Liver (tissue), 9 donors: ENCODE results near the gene BZW2. TPM values are rescaled to one million over a fixed set of nuclear protein-coding genes. Genes with fewer than 3 reads are reported as not detected.

Experiments
- DNase-seq: peaks from one replicate; pipeline ENCODE4 v3.0.0-alpha.2; 2017; ENCODE audit warnings: low spot score
- H3K27ac ChIP-seq, 2 donors: one replicate each; pipeline ENCODE4 v1.7.0; 2013; ENCODE audit warnings: inconsistent platforms in 2 of 2, low read length in 2 of 2, control low read depth in 1 of 2, low read depth in 1 of 2, mild to moderate bottlenecking in 1 of 2
- H3K27me3 ChIP-seq, 4 donors: one replicate each; pipeline versions ENCODE4 v1.6.1 to v1.7.0; 2013; ENCODE audit warnings: low read length in 3 of 4, inconsistent platforms in 1 of 4, mild to moderate bottlenecking in 1 of 4, moderate library complexity in 1 of 4; ENCODE audit not compliant: control insufficient read depth in 4 of 4, insufficient read depth in 4 of 4
- H3K36me3 ChIP-seq, 4 donors: one replicate each; pipeline versions ENCODE4 v1.6.1 to v1.7.0; 2013; ENCODE audit warnings: low read length in 3 of 4, mild to moderate bottlenecking in 3 of 4, low read depth in 1 of 4, moderate library complexity in 1 of 4; ENCODE audit not compliant: control insufficient read depth in 4 of 4, insufficient read depth in 3 of 4
- H3K4me1 ChIP-seq, 4 donors: one replicate each; pipeline versions ENCODE4 v1.6.1 to v1.7.0; 2013; ENCODE audit warnings: low read length in 3 of 4, mild to moderate bottlenecking in 3 of 4, moderate library complexity in 1 of 4; ENCODE audit not compliant: control insufficient read depth in 4 of 4, insufficient read depth in 4 of 4
- H3K4me3 ChIP-seq, 3 donors: one replicate each; pipeline versions ENCODE4 v1.6.1 to v1.7.0; 2013; ENCODE audit warnings: low read length in 3 of 3, control low read depth in 1 of 3, low read depth in 1 of 3, mild to moderate bottlenecking in 1 of 3
- H3K9ac ChIP-seq, 2 donors: one replicate each; pipeline ENCODE4 v1.7.0; 2013; ENCODE audit warnings: low read length in 2 of 2, mild to moderate bottlenecking in 2 of 2, moderate library complexity in 2 of 2, control low read depth in 1 of 2, low read depth in 1 of 2
- H3K9me3 ChIP-seq, 4 donors: one replicate each; pipeline versions ENCODE4 v1.6.1 to v1.7.0; 2013; ENCODE audit warnings: low read length in 3 of 4; ENCODE audit not compliant: control insufficient read depth in 4 of 4
- EGR1 ChIP-seq, 2 donors: IDR thresholded peaks; 2 replicates each; pipeline ENCODE4 v1.6.1; 2016 to 2018; ENCODE audit warnings: antibody characterized with exemption in 2 of 2, low read depth in 2 of 2
- FOXA1 ChIP-seq: IDR thresholded peaks from 2 replicates; pipeline ENCODE4 v1.6.1; 2016; ENCODE audit warnings: antibody characterized with exemption
- FOXA2 ChIP-seq: IDR thresholded peaks from 2 replicates; pipeline ENCODE4 v1.6.1; 2016; ENCODE audit warnings: antibody characterized with exemption
- GABPA ChIP-seq, 2 donors: IDR thresholded peaks in 1 of 2; conservative IDR thresholded peaks in 1 of 2; 2 replicates each; pipeline ENCODE4 v1.6.1; 2016; ENCODE audit warnings: antibody characterized with exemption in 2 of 2, mild to moderate bottlenecking in 1 of 2, moderate library complexity in 1 of 2
- HNF4A ChIP-seq, 2 donors: conservative IDR thresholded peaks; 2 replicates each; pipeline ENCODE4 v1.6.1; 2016; ENCODE audit warnings: antibody characterized with exemption in 2 of 2, mild to moderate bottlenecking in 2 of 2
- HNF4G ChIP-seq: IDR thresholded peaks from 2 replicates; pipeline ENCODE4 v1.6.1; 2016; ENCODE audit warnings: antibody characterized with exemption
- JUND ChIP-seq, 2 donors: IDR thresholded peaks; 2 replicates each; pipeline ENCODE4 v1.6.1; 2016; ENCODE audit warnings: antibody characterized with exemption in 2 of 2
- NR2F2 ChIP-seq: IDR thresholded peaks from 2 replicates; pipeline ENCODE4 v1.6.1; 2016; ENCODE audit warnings: antibody characterized with exemption
- RAD21 ChIP-seq, 2 donors: IDR thresholded peaks; 2 replicates each; pipeline ENCODE4 v1.6.1; 2016; ENCODE audit warnings: antibody characterized with exemption in 2 of 2, mild to moderate bottlenecking in 2 of 2
- REST ChIP-seq: IDR thresholded peaks from 2 replicates; pipeline ENCODE4 v1.6.1; 2016; ENCODE audit warnings: antibody characterized with exemption, mild to moderate bottlenecking
- RXRA ChIP-seq, 2 donors: IDR thresholded peaks; 2 replicates each; pipeline ENCODE4 v1.6.1; 2017 to 2018; ENCODE audit warnings: antibody characterized with exemption in 2 of 2, mild to moderate bottlenecking in 1 of 2
- SP1 ChIP-seq: IDR thresholded peaks from 2 replicates; pipeline ENCODE4 v1.6.1; 2018; ENCODE audit warnings: antibody characterized with exemption, mild to moderate bottlenecking
- TAF1 ChIP-seq: conservative IDR thresholded peaks from 2 replicates; pipeline ENCODE4 v1.6.1; 2016; ENCODE audit warnings: antibody characterized with exemption, mild to moderate bottlenecking
- YY1 ChIP-seq: IDR thresholded peaks from 2 replicates; pipeline ENCODE4 v1.6.1; 2016; ENCODE audit warnings: antibody characterized with exemption, mild to moderate bottlenecking
- WGBS: extraction: QIAGEN DNeasy Blood & Tissue Kit; methylation state at CpG from one replicate; pipeline ENCODE4 v1.1.7; 2013; 5-methylcytosine and 5-hydroxymethylcytosine counted together
- polyA plus RNA-seq, 2 donors: library from polyadenylated mRNA; stranded (reverse) in 1 of 2; unstranded in 1 of 2; fragments of 200-250 nt in 1 of 2; fragments of >200 nt in 1 of 2; fragmentation: Nextera tagmentation in 1 of 2; extraction: Ambion mirVana in 1 of 2; gene quantifications; one replicate each; pipeline versions ENCODE4 v1.2.1 to v1.2.3, GENCODE V29; 2013 to 2015
- total RNA-seq, 2 donors: library from RNA; depleted of rRNA; stranded (reverse); fragments of >200 nt; gene quantifications; one replicate each; pipeline ENCODE4 v1.2.3, GENCODE V29; 2014
- TF ChIP-seq, protein P1 (sequence below): fragments of 150-350 bp; IDR thresholded peaks from 2 replicates; pipeline ENCODE4 v1.5.1; 2017; ENCODE audit warnings: improper control_type of control experiment, low read depth, low read length; ENCODE audit not compliant: missing input control
- TF ChIP-seq, protein P2 (sequence below): IDR thresholded peaks from 2 replicates; pipeline ENCODE4 v1.6.1; 2016; ENCODE audit warnings: antibody characterized with exemption
- TF ChIP-seq, protein P3 (sequence below): IDR thresholded peaks from 2 replicates; pipeline ENCODE4 v1.6.1; 2016; ENCODE audit warnings: antibody characterized with exemption
- TF ChIP-seq, protein P4 (sequence below): IDR thresholded peaks from 2 replicates; pipeline ENCODE4 v1.6.1; 2016; ENCODE audit warnings: antibody characterized with exemption
- donor health status: healthy.
- donor health status: healthy.
- donor health status: healthy.
- donor health status: healthy.
- donor health status: healthy.

Gene BZW2
- total and polyA plus RNA-seq, 4 donors: 10.9 to 18.6 (median 13.1) TPM

DNA sequence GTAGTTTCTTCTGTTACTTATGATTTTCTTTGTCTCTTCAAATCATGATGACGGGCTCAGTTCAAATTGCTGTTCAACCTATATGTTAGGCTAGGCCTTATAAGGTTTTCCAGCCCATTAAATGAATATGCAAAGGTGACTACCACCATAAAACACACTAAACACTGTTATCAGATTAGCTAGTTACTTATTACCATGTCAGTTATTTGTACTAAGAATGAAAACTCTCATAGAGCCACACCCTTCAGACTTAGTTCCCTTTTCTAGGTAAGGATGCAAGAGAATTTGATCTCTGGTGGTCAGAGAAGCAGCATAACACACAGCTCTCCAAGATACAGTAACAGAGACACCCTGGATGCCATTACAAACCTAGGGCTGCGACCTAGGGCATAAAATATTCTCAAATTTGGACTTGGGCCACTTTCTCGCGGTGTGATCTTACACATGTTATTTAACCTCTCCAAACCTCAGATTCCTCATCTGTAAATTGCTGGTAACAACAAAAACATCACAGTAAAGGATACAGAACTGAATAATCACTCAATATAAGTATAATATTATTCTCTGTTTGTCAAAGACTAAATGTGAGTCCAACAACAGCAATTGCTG lies 36.0 kb upstream of the BZW2 start (continued):
- TF ChIP-seq, protein P1, sequence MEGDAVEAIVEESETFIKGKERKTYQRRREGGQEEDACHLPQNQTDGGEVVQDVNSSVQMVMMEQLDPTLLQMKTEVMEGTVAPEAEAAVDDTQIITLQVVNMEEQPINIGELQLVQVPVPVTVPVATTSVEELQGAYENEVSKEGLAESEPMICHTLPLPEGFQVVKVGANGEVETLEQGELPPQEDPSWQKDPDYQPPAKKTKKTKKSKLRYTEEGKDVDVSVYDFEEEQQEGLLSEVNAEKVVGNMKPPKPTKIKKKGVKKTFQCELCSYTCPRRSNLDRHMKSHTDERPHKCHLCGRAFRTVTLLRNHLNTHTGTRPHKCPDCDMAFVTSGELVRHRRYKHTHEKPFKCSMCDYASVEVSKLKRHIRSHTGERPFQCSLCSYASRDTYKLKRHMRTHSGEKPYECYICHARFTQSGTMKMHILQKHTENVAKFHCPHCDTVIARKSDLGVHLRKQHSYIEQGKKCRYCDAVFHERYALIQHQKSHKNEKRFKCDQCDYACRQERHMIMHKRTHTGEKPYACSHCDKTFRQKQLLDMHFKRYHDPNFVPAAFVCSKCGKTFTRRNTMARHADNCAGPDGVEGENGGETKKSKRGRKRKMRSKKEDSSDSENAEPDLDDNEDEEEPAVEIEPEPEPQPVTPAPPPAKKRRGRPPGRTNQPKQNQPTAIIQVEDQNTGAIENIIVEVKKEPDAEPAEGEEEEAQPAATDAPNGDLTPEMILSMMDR: no peak
- no peak for TF ChIP-seq JUND (IDR thresholded peaks at IDR 0.05)
- no peak for TF ChIP-seq YY1
- TF ChIP-seq FOXA2: no peak
- TF ChIP-seq NR2F2: no peak
- TF ChIP-seq, protein P2, sequence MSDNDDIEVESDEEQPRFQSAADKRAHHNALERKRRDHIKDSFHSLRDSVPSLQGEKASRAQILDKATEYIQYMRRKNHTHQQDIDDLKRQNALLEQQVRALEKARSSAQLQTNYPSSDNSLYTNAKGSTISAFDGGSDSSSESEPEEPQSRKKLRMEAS: no peak
- no peak for TF ChIP-seq RAD21 (IDR thresholded peaks at IDR 0.05)
- TF ChIP-seq EGR1 (IDR thresholded peaks at IDR 0.05; ENCODE audit: low read depth in 2 of 2): no peak
- no peak for TF ChIP-seq SP1

- Histone ChIP-seq H3K36me3 (peaks cover 2 to 22% (median 17%) of the 10 kb centered on the region in 4 donors), H3K4me3 (no peak overlapping the region), H3K27ac (no peak overlapping the region), H3K4me1 (no peaks in the 10 kb centered on the region), H3K9me3 (no peaks in the 10 kb centered on the region), H3K9ac (no peak overlapping the region), H3K27me3 (no peaks in the 10 kb centered on the region)
- DNase-seq: no peak
- TF ChIP-seq, protein P2: no peak
- TF ChIP-seq, protein P1: no peak
- no peak for TF ChIP-seq FOXA2
- no peak for TF ChIP-seq NR2F2
- no peak for TF ChIP-seq HNF4A (conservative IDR thresholded peaks at IDR 0.05)
- no peak for TF ChIP-seq FOXA1
- TF ChIP-seq YY1: no peak
- TF ChIP-seq HNF4G: no peak
- TF ChIP-seq TAF1: no peak
- no peak for TF ChIP-seq RAD21 (IDR thresholded peaks at IDR 0.05)
- TF ChIP-seq EGR1 (IDR thresholded peaks at IDR 0.05; ENCODE audit: low read depth in 2 of 2): no peak
- TF ChIP-seq SP1: no peak
- TF ChIP-seq, protein P3, sequence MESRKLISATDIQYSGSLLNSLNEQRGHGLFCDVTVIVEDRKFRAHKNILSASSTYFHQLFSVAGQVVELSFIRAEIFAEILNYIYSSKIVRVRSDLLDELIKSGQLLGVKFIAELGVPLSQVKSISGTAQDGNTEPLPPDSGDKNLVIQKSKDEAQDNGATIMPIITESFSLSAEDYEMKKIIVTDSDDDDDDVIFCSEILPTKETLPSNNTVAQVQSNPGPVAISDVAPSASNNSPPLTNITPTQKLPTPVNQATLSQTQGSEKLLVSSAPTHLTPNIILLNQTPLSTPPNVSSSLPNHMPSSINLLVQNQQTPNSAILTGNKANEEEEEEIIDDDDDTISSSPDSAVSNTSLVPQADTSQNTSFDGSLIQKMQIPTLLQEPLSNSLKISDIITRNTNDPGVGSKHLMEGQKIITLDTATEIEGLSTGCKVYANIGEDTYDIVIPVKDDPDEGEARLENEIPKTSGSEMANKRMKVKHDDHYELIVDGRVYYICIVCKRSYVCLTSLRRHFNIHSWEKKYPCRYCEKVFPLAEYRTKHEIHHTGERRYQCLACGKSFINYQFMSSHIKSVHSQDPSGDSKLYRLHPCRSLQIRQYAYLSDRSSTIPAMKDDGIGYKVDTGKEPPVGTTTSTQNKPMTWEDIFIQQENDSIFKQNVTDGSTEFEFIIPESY: no peak
- no peak for TF ChIP-seq RXRA (IDR thresholded peaks at IDR 0.05)
- TF ChIP-seq GABPA (IDR thresholded peaks at IDR 0.05 in 1 of 2, conservative IDR thresholded peaks at IDR 0.05 in 1 of 2): no peak
- TF ChIP-seq, protein P4, sequence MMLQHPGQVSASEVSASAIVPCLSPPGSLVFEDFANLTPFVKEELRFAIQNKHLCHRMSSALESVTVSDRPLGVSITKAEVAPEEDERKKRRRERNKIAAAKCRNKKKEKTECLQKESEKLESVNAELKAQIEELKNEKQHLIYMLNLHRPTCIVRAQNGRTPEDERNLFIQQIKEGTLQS: no peak
- no peak for TF ChIP-seq REST
- 95% methylated on average over 2 of the region's 2 CpGs for WGBS
These were observed 34.3 kb upstream of the BZW2 start for GRCh38 chr7:16611711-16612110.
